Stimulated activated CD4-positive, alpha-beta T cell treated with anti-CD3 and anti-CD28 coated beads, Interleukin-4, amount 100 ng/mL, for 1 hour (primary cell): ENCODE results near the gene ZNFX1.

ENCODE experiments used
- DNase-seq: peaks from one replicate; pipeline ENCODE4 v3.0.0-alpha.2; 2020

The ZNFX1 gene

GRCh38 chr20:49291200-49291599 is 13.3 kb upstream of the ZNFX1 start:
- DNase-seq: no peak

GRCh38 chr20:49290608-49291191 is 12.8 kb upstream of the ZNFX1 start:
- DNase-seq: no peak

GRCh38 chr20:49288784-49289696 is 11.2 kb upstream of the ZNFX1 start:
- no peak for DNase-seq

- no peak for DNase-seq
These were observed 10.4 kb upstream of the ZNFX1 start for GRCh38 chr20:49288250-49288751.

GRCh38 chr20:49287555-49288249 is 9.8 kb upstream of the ZNFX1 start:
- DNase-seq: no peak

GRCh38 chr20:49286689-49287551 is 9.1 kb upstream of the ZNFX1 start:
- DNase-seq: no peak

GRCh38 chr20:49285813-49286494 is 8.1 kb upstream of the ZNFX1 start:
- no peak for DNase-seq

- no peak for DNase-seq
These were observed 7.4 kb upstream of the ZNFX1 start for GRCh38 chr20:49285233-49285668.

- no peak for DNase-seq
These were observed 7.0 kb upstream of the ZNFX1 start for GRCh38 chr20:49284818-49285217.

GRCh38 chr20:49283703-49284625 is 6.1 kb upstream of the ZNFX1 start:
- DNase-seq: no peak

- DNase-seq: no peak
These were observed 5.4 kb upstream of the ZNFX1 start for GRCh38 chr20:49283176-49283702.

GRCh38 chr20:49282584-49283171 is 4.8 kb upstream of the ZNFX1 start:
- DNase-seq: no peak

- no peak for DNase-seq
These were observed 4.1 kb upstream of the ZNFX1 start for GRCh38 chr20:49281913-49282467.

- DNase-seq: no peak
These were observed 3.4 kb upstream of the ZNFX1 start for GRCh38 chr20:49281059-49281912.

- DNase-seq: no peak
These were observed 2.7 kb upstream of the ZNFX1 start for GRCh38 chr20:49280463-49281058.

- no peak for DNase-seq
These were observed 2.0 kb upstream of the ZNFX1 start for GRCh38 chr20:49279677-49280462.
